Measurements from ENCODE around the gene LSM5.

Gene LSM5

GRCh38 chr7:32524631-32525030 is 34.5 kb upstream of the LSM5 start:
- no peak for DNase-seq (ENCODE audit: insufficient read length)
- TF ChIP-seq POLR2A (IDR thresholded peaks at IDR 0.05; ENCODE audit: low read depth, low read length) = no peak
- TF ChIP-seq POLR2AphosphoS5 (IDR thresholded peaks at IDR 0.05; ENCODE audit: low read depth, low read length) = no peak
- no peak for TF ChIP-seq TAF1 (IDR thresholded peaks at IDR 0.05; ENCODE audit: borderline replicate concordance, low read depth, low read length)
- no peak for FAIRE-seq

GRCh38 chr7:32522746-32523530 is 32.8 kb upstream of the LSM5 start:
- no peak for FAIRE-seq
- TF ChIP-seq POLR2A (IDR thresholded peaks at IDR 0.05; ENCODE audit: low read depth, low read length) (no peak), TAF1 (IDR thresholded peaks at IDR 0.05; ENCODE audit: borderline replicate concordance, low read depth, low read length) (no peak), POLR2AphosphoS5 (IDR thresholded peaks at IDR 0.05; ENCODE audit: low read depth, low read length) (no peak)
- no peak for DNase-seq (ENCODE audit: insufficient read length)

GRCh38 chr7:32519763-32520162 is 29.6 kb upstream of the LSM5 start:
- TF ChIP-seq POLR2A (IDR thresholded peaks at IDR 0.05; ENCODE audit: low read depth, low read length) (no peak), POLR2AphosphoS5 (IDR thresholded peaks at IDR 0.05; ENCODE audit: low read depth, low read length) (no peak), TAF1 (IDR thresholded peaks at IDR 0.05; ENCODE audit: borderline replicate concordance, low read depth, low read length) (no peak)
- no peak for DNase-seq (ENCODE audit: insufficient read length)
- no peak for FAIRE-seq

- DNase-seq (ENCODE audit: insufficient read length) (no peak), FAIRE-seq (no peak)
- TF ChIP-seq POLR2AphosphoS5 (IDR thresholded peaks at IDR 0.05; ENCODE audit: low read depth, low read length) (no peak), POLR2A (IDR thresholded peaks at IDR 0.05; ENCODE audit: low read depth, low read length) (no peak), TAF1 (IDR thresholded peaks at IDR 0.05; ENCODE audit: borderline replicate concordance, low read depth, low read length) (no peak)
Measured at GRCh38 chr7:32518534-32519140, 28.5 kb upstream of the LSM5 start.

- FAIRE-seq (no peak), DNase-seq (ENCODE audit: insufficient read length) (no peak)
- TF ChIP-seq POLR2AphosphoS5 (IDR thresholded peaks at IDR 0.05; ENCODE audit: low read depth, low read length) (no peak), TAF1 (IDR thresholded peaks at IDR 0.05; ENCODE audit: borderline replicate concordance, low read depth, low read length) (no peak), POLR2A (IDR thresholded peaks at IDR 0.05; ENCODE audit: low read depth, low read length) (no peak)
Measured at GRCh38 chr7:32516551-32517100, 26.4 kb upstream of the LSM5 start.

- DNase-seq (ENCODE audit: insufficient read length) (no peak), FAIRE-seq (peak; percentile 40)
Measured at GRCh38 chr7:32515890-32516550, 25.8 kb upstream of the LSM5 start.

GRCh38 chr7:32513210-32513609 is 23.0 kb upstream of the LSM5 start:
- no peak for DNase-seq (ENCODE audit: insufficient read length)
- no peak for FAIRE-seq

More at GRCh38 chr7:32515890-32516550, 25.8 kb upstream of the LSM5 start:
- no peak for TF ChIP-seq TAF1 (IDR thresholded peaks at IDR 0.05; ENCODE audit: borderline replicate concordance, low read depth, low read length)
- no peak for TF ChIP-seq POLR2AphosphoS5 (IDR thresholded peaks at IDR 0.05; ENCODE audit: low read depth, low read length)
- TF ChIP-seq POLR2A (IDR thresholded peaks at IDR 0.05; ENCODE audit: low read depth, low read length) = no peak

GRCh38 chr7:32511791-32512190 is 21.6 kb upstream of the LSM5 start:
- DNase-seq (ENCODE audit: insufficient read length) (no peak), FAIRE-seq (no peak)
- no peak for TF ChIP-seq POLR2AphosphoS5 (IDR thresholded peaks at IDR 0.05; ENCODE audit: low read depth, low read length)
- no peak for TF ChIP-seq POLR2A (IDR thresholded peaks at IDR 0.05; ENCODE audit: low read depth, low read length)
- no peak for TF ChIP-seq TAF1 (IDR thresholded peaks at IDR 0.05; ENCODE audit: borderline replicate concordance, low read depth, low read length)

More at GRCh38 chr7:32513210-32513609, 23.0 kb upstream of the LSM5 start:
- no peak for TF ChIP-seq POLR2A (IDR thresholded peaks at IDR 0.05; ENCODE audit: low read depth, low read length)
- no peak for TF ChIP-seq TAF1 (IDR thresholded peaks at IDR 0.05; ENCODE audit: borderline replicate concordance, low read depth, low read length)
- no peak for TF ChIP-seq POLR2AphosphoS5 (IDR thresholded peaks at IDR 0.05; ENCODE audit: low read depth, low read length)

- DNase-seq (ENCODE audit: insufficient read length) (no peak), FAIRE-seq (no peak)
- no peak for TF ChIP-seq POLR2A (IDR thresholded peaks at IDR 0.05; ENCODE audit: low read depth, low read length)
- no peak for TF ChIP-seq POLR2AphosphoS5 (IDR thresholded peaks at IDR 0.05; ENCODE audit: low read depth, low read length)
- no peak for TF ChIP-seq TAF1 (IDR thresholded peaks at IDR 0.05; ENCODE audit: borderline replicate concordance, low read depth, low read length)
Measured at GRCh38 chr7:32507414-32507813, 17.2 kb upstream of the LSM5 start.

GRCh38 chr7:32506266-32507054 is 16.3 kb upstream of the LSM5 start:
- FAIRE-seq (no peak), DNase-seq (ENCODE audit: insufficient read length) (no peak)
- TF ChIP-seq TAF1 (IDR thresholded peaks at IDR 0.05; ENCODE audit: borderline replicate concordance, low read depth, low read length) = no peak
- no peak for TF ChIP-seq POLR2A (IDR thresholded peaks at IDR 0.05; ENCODE audit: low read depth, low read length)
- no peak for TF ChIP-seq POLR2AphosphoS5 (IDR thresholded peaks at IDR 0.05; ENCODE audit: low read depth, low read length)

GRCh38 chr7:32502728-32503127 is 12.5 kb upstream of the LSM5 start:
- no peak for DNase-seq (ENCODE audit: insufficient read length)
- TF ChIP-seq TAF1 (IDR thresholded peaks at IDR 0.05; ENCODE audit: borderline replicate concordance, low read depth, low read length) (no peak), POLR2AphosphoS5 (IDR thresholded peaks at IDR 0.05; ENCODE audit: low read depth, low read length) (no peak), POLR2A (IDR thresholded peaks at IDR 0.05; ENCODE audit: low read depth, low read length) (no peak)
- FAIRE-seq = no peak
